GM06990 (cell line): Measurements from ENCODE around the gene CCSER1.

ENCODE experiments used
- DNase-seq: peaks from one replicate; pipeline ENCODE4 v3.0.0-alpha.2; 2011; ENCODE audit not compliant: insufficient read length; ENCODE audit errors: extremely low read depth
- H3K27me3 ChIP-seq: replicated peaks from 2 replicates; pipeline ENCODE4 v1.6.0; 2011; ENCODE audit warnings: low read length; ENCODE audit not compliant: control insufficient read depth, insufficient read depth
- H3K36me3 ChIP-seq: 2 replicates; pipeline ENCODE4 v1.5.1; 2011; ENCODE audit warnings: low read length; ENCODE audit not compliant: control insufficient read depth, insufficient read depth
- H3K4me3 ChIP-seq: replicated peaks from 2 replicates; pipeline ENCODE4 v1.5.1; 2011; ENCODE audit warnings: low read depth, mild to moderate bottlenecking, control low read depth, low read length
- CTCF ChIP-seq: IDR thresholded peaks from 2 replicates; pipeline ENCODE4 v1.5.1; 2011; ENCODE audit warnings: low read length, control low read depth, mild to moderate bottlenecking, inconsistent platforms; ENCODE audit not compliant: insufficient read depth, poor library complexity, severe bottlenecking

Gene CCSER1

GRCh38 chr4:90641861-90642599 is 514.8 kb downstream of the CCSER1 start:
- H3K4me3 ChIP-seq = no peak overlapping the region
- H3K27me3 ChIP-seq = no peaks in the 10 kb centered on the region
- no peak for TF ChIP-seq CTCF
- DNase-seq = no peak
- H3K36me3 ChIP-seq = no peaks in the 10 kb centered on the region

GRCh38 chr4:90643156-90643555 is 516.0 kb downstream of the CCSER1 start:
- Histone ChIP-seq H3K36me3 (no peaks in the 10 kb centered on the region), H3K27me3 (no peaks in the 10 kb centered on the region), H3K4me3 (no peak overlapping the region)
- no peak for TF ChIP-seq CTCF
- DNase-seq = no peak

GRCh38 chr4:90648311-90648710 is 521.1 kb downstream of the CCSER1 start:
- H3K4me3 ChIP-seq = no peak overlapping the region
- DNase-seq = no peak
- no peaks in the 10 kb centered on the region for H3K27me3 ChIP-seq
- no peaks in the 10 kb centered on the region for H3K36me3 ChIP-seq
- TF ChIP-seq CTCF = no peak

GRCh38 chr4:90648791-90649190 is 521.6 kb downstream of the CCSER1 start:
- no peak overlapping the region for H3K4me3 ChIP-seq
- no peak for TF ChIP-seq CTCF
- H3K36me3 ChIP-seq = no peaks in the 10 kb centered on the region
- DNase-seq = no peak
- H3K27me3 ChIP-seq = no peaks in the 10 kb centered on the region

GRCh38 chr4:90660672-90661071 is 533.5 kb downstream of the CCSER1 start:
- Histone ChIP-seq H3K27me3 (no peaks in the 10 kb centered on the region), H3K36me3 (no peaks in the 10 kb centered on the region), H3K4me3 (no peak overlapping the region)
- no peak for DNase-seq
- no peak for TF ChIP-seq CTCF

GRCh38 chr4:90670183-90670582 is 543.0 kb downstream of the CCSER1 start:
- H3K4me3 ChIP-seq = no peak overlapping the region
- no peaks in the 10 kb centered on the region for H3K36me3 ChIP-seq
- no peaks in the 10 kb centered on the region for H3K27me3 ChIP-seq
- TF ChIP-seq CTCF = no peak
- DNase-seq = no peak
